Measurements from ENCODE around the gene STOM. TPM values are rescaled to one million over a fixed set of nuclear protein-coding genes. Genes with fewer than 3 reads are reported as not detected.
A peak's percentile ranks its signal among the peaks of the same experiment; 100 is the strongest.

The STOM gene
- total RNA-seq, 1 donor from 2014 or later: 53.2 TPM

- no peak overlapping the region for H3K27ac Mint-ChIP-seq (ENCODE audit: unreplicated experiment)
- H3K9me3 Mint-ChIP-seq (ENCODE audit: unreplicated experiment): no peaks in the 10 kb centered on the region
- no peak for TF ChIP-seq CTCF (IDR thresholded peaks at IDR 0.05)
- peaks cover 22% of the 10 kb centered on the region for H3K4me1 Mint-ChIP-seq (ENCODE audit: unreplicated experiment)
- no peaks in the 10 kb centered on the region for H3K27me3 Mint-ChIP-seq (ENCODE audit: unreplicated experiment)
- DNase-seq (ENCODE audit: extremely low spot score, unreplicated experiment): no peak
- H3K4me3 Mint-ChIP-seq (ENCODE audit: unreplicated experiment): no peak overlapping the region
- peaks cover 45% of the 10 kb centered on the region for H3K36me3 Mint-ChIP-seq (ENCODE audit: unreplicated experiment)
Measured at GRCh38 chr9:121325387-121325786, 44.7 kb downstream of the STOM start.

- Mint-ChIP-seq H3K36me3 (ENCODE audit: unreplicated experiment) (peaks cover 40% of the 10 kb centered on the region), H3K4me3 (ENCODE audit: unreplicated experiment) (no peak overlapping the region), H3K27ac (ENCODE audit: unreplicated experiment) (no peak overlapping the region), H3K9me3 (ENCODE audit: unreplicated experiment) (no peaks in the 10 kb centered on the region), H3K27me3 (ENCODE audit: unreplicated experiment) (no peaks in the 10 kb centered on the region), H3K4me1 (ENCODE audit: unreplicated experiment) (peaks cover 27% of the 10 kb centered on the region)
- no peak for DNase-seq (ENCODE audit: extremely low spot score, unreplicated experiment)
- no peak for TF ChIP-seq CTCF (IDR thresholded peaks at IDR 0.05)
Measured at GRCh38 chr9:121324755-121325154, 45.3 kb downstream of the STOM start.

GRCh38 chr9:121324316-121324715 is 45.7 kb downstream of the STOM start:
- no peak for TF ChIP-seq CTCF (IDR thresholded peaks at IDR 0.05)
- Mint-ChIP-seq H3K27ac (ENCODE audit: unreplicated experiment) (no peak overlapping the region), H3K4me1 (ENCODE audit: unreplicated experiment) (peaks cover 27% of the 10 kb centered on the region), H3K4me3 (ENCODE audit: unreplicated experiment) (no peak overlapping the region), H3K27me3 (ENCODE audit: unreplicated experiment) (no peaks in the 10 kb centered on the region), H3K9me3 (ENCODE audit: unreplicated experiment) (no peaks in the 10 kb centered on the region), H3K36me3 (ENCODE audit: unreplicated experiment) (peaks cover 36% of the 10 kb centered on the region)
- no peak for DNase-seq (ENCODE audit: extremely low spot score, unreplicated experiment)

GRCh38 chr9:121323449-121324151 is 46.5 kb downstream of the STOM start:
- no peak overlapping the region for H3K4me3 Mint-ChIP-seq (ENCODE audit: unreplicated experiment)
- peaks cover 33% of the 10 kb centered on the region for H3K4me1 Mint-ChIP-seq (ENCODE audit: unreplicated experiment)
- DNase-seq (ENCODE audit: extremely low spot score, unreplicated experiment): no peak
- H3K36me3 Mint-ChIP-seq (ENCODE audit: unreplicated experiment): peaks cover 35% of the 10 kb centered on the region
- no peaks in the 10 kb centered on the region for H3K27me3 Mint-ChIP-seq (ENCODE audit: unreplicated experiment)
- H3K27ac Mint-ChIP-seq (ENCODE audit: unreplicated experiment): no peak overlapping the region
- H3K9me3 Mint-ChIP-seq (ENCODE audit: unreplicated experiment): no peaks in the 10 kb centered on the region
- no peak for TF ChIP-seq CTCF (IDR thresholded peaks at IDR 0.05)

- Mint-ChIP-seq H3K27ac (ENCODE audit: unreplicated experiment) (peak overlapping the region; percentile 78), H3K36me3 (ENCODE audit: unreplicated experiment) (peaks cover 35% of the 10 kb centered on the region), H3K4me1 (ENCODE audit: unreplicated experiment) (peaks cover 37% of the 10 kb centered on the region), H3K27me3 (ENCODE audit: unreplicated experiment) (no peaks in the 10 kb centered on the region), H3K9me3 (ENCODE audit: unreplicated experiment) (no peaks in the 10 kb centered on the region), H3K4me3 (ENCODE audit: unreplicated experiment) (no peak overlapping the region)
- DNase-seq (ENCODE audit: extremely low spot score, unreplicated experiment): no peak
- no peak for TF ChIP-seq CTCF (IDR thresholded peaks at IDR 0.05)
Measured at GRCh38 chr9:121322737-121323448, 47.2 kb downstream of the STOM start.
